Endothelial cell of umbilical vein (primary cell): ENCODE data around the gene OR6V1. TPM values are rescaled to one million over a fixed set of nuclear protein-coding genes. Genes with fewer than 3 reads are reported as not detected.

Experiments
- BruUV-seq: library from RNA; stranded (reverse); fragments of 400-500 nt; replicated peaks from 2 replicates; lab custom pipeline; 2021; lab: Mats Ljungman, UMichigan
- CTCF ChIA-PET: fragments of 300-600, 350-600 bp; sonication (Branson Sonifier 250); formaldehyde crosslinking; loops from one replicate; lab custom pipeline; 2021; ENCODE audit warnings: antibody characterized with exemption, inconsistent platforms; lab: Charles Lee
- POLR2A ChIA-PET: fragments of 300-600, 350-600 bp; sonication (Branson Sonifier 250); formaldehyde crosslinking; loops from one replicate; lab custom pipeline; 2021; ENCODE audit warnings: antibody characterized with exemption, inconsistent platforms; lab: Charles Lee
- DNase-seq: peaks from one replicate; pipeline ENCODE4 v3.0.0-alpha.2; 2011; ENCODE audit warnings: low read depth, low spot score
- FAIRE-seq: peaks from 2 replicates; lab custom pipeline; 2011; peaks lifted over from hg19 to GRCh38; lab: Jason Lieb, UNC
- H2AFZ ChIP-seq: 2 replicates; pipeline ENCODE4 v1.6.0; 2012; ENCODE audit warnings: low read depth, low read length, control low read depth, inconsistent platforms
- H3K27ac ChIP-seq: 2 replicates; pipeline ENCODE4 v1.5.1; 2011; ENCODE audit warnings: low read depth, mild to moderate bottlenecking, control low read depth, low read length, moderate library complexity; ENCODE audit not compliant: insufficient read depth
- H3K27me3 ChIP-seq, 2 experiments: 2 replicates each; pipeline versions ENCODE4 v1.6.0 to v1.6.1; 2011; ENCODE audit warnings: low read length in 2 of 2, mixed read lengths in 1 of 2; ENCODE audit not compliant: control insufficient read depth in 2 of 2, insufficient read depth in 2 of 2
- H3K36me3 ChIP-seq, 2 experiments: 2 replicates in 1 of 2; 3 replicates in 1 of 2; pipeline ENCODE4 v1.5.1; 2011; ENCODE audit warnings: low read length in 2 of 2, mild to moderate bottlenecking in 1 of 2, moderate library complexity in 1 of 2; ENCODE audit not compliant: control insufficient read depth in 2 of 2, insufficient read depth in 2 of 2; ENCODE audit errors: extremely low read depth in 1 of 2
- H3K4me1 ChIP-seq: 3 replicates; pipeline ENCODE4 v1.5.1; 2011; ENCODE audit warnings: mild to moderate bottlenecking, low read length; ENCODE audit not compliant: control insufficient read depth, insufficient read depth; ENCODE audit errors: extremely low read depth
- H3K4me2 ChIP-seq: 2 replicates; pipeline ENCODE4 v1.6.1; 2011; ENCODE audit warnings: low read length, control low read depth, mixed read lengths; ENCODE audit not compliant: insufficient read depth
- H3K4me3 ChIP-seq, 3 experiments: fragments of 200-600 bp in 1 of 3; sonication (generic), shearing (Covaris generic) in 1 of 3; replicated peaks in 1 of 3; 2 replicates each; pipeline ENCODE4 v1.5.1; 2011 to 2016; ENCODE audit warnings: control low read depth in 3 of 3, low read length in 3 of 3, mild to moderate bottlenecking in 2 of 3, inconsistent platforms in 1 of 3, low read depth in 1 of 3, moderate library complexity in 1 of 3; ENCODE audit not compliant: insufficient read depth in 1 of 3
- H3K79me2 ChIP-seq: 2 replicates; pipeline ENCODE4 v1.6.0; 2012; ENCODE audit warnings: low read length, inconsistent platforms; ENCODE audit not compliant: control insufficient read depth, insufficient read depth
- H3K9ac ChIP-seq: replicated peaks from 2 replicates; pipeline ENCODE3; 2011; ENCODE audit warnings: low read length, control low read depth; ENCODE audit not compliant: insufficient read depth; ENCODE audit errors: extremely low read depth
- H3K9me1 ChIP-seq: replicated peaks from 3 replicates; pipeline ENCODE4 v1.6.0; 2011; ENCODE audit warnings: mild to moderate bottlenecking, low read length; ENCODE audit not compliant: control insufficient read depth, insufficient read depth; ENCODE audit errors: extremely low read depth
- H3K9me3 ChIP-seq: replicated peaks from 2 replicates; pipeline ENCODE4 v1.5.1; 2012; ENCODE audit warnings: low read length, inconsistent platforms; ENCODE audit not compliant: control insufficient read depth, insufficient read depth
- H4K20me1 ChIP-seq: replicated peaks from 2 replicates; pipeline ENCODE3; 2011; ENCODE audit warnings: mild to moderate bottlenecking, low read length; ENCODE audit not compliant: control insufficient read depth, insufficient read depth; ENCODE audit errors: extremely low read depth
- EZH2 ChIP-seq: IDR thresholded peaks from 2 replicates; pipeline ENCODE4 v1.6.1; 2012; ENCODE audit warnings: borderline replicate concordance, low read depth, mild to moderate bottlenecking, moderate library complexity, low read length, inconsistent platforms; ENCODE audit not compliant: severe bottlenecking
- FOS ChIP-seq: IDR thresholded peaks from 2 replicates; pipeline ENCODE4 v1.6.1; 2011; ENCODE audit warnings: mild to moderate bottlenecking, low read length, moderate library complexity, borderline replicate concordance; ENCODE audit not compliant: insufficient read depth
- GATA2 ChIP-seq: IDR thresholded peaks from 2 replicates; pipeline ENCODE4 v1.7.0; 2011; ENCODE audit warnings: low read depth, mild to moderate bottlenecking, moderate library complexity, mixed read lengths, low read length; ENCODE audit not compliant: insufficient read length, insufficient read depth
- JUN ChIP-seq: IDR thresholded peaks from 2 replicates; pipeline ENCODE4 v1.6.1; 2011; ENCODE audit warnings: borderline replicate concordance, low read depth; ENCODE audit not compliant: insufficient read length, insufficient read depth
- MYC ChIP-seq: IDR thresholded peaks from one replicate; pipeline ENCODE4 v1.6.1; 2011; ENCODE audit warnings: mild to moderate bottlenecking, low read depth, low read length
- POLR2A ChIP-seq: IDR thresholded peaks from 2 replicates; pipeline ENCODE4 v1.6.1; 2012; ENCODE audit warnings: low read depth, mild to moderate bottlenecking, control low read depth, low read length
- POLR2AphosphoS5 ChIP-seq: IDR thresholded peaks from 2 replicates; pipeline ENCODE4 v1.6.1; 2012; ENCODE audit warnings: low read depth, mild to moderate bottlenecking, control low read depth, low read length, moderate library complexity; ENCODE audit not compliant: insufficient read depth
- dilution Hi-C: fragments of 300-500 bp; cut with MboI; formaldehyde crosslinking; loops from one replicate; pipeline ENCODE4 v1.15.0; 2019; ENCODE audit warnings: low sequenced_read_pairs; ENCODE audit not compliant: extremely low pct_ligation_motif_present
- intact Hi-C: fragments of 100-400 bp; cut with micrococcal nuclease; formaldehyde crosslinking; loops from one replicate; pipeline ENCODE4 v1.10.0; 2022
- polyA plus RNA-seq, 4 experiments: library from polyadenylated mRNA; depleted of rRNA in 3 of 4; stranded (reverse) in 3 of 4; unstranded in 1 of 4; fragments of >200 nt; gene quantifications; 2 replicates each; pipeline versions ENCODE4 v1.2.1 to v1.2.3, GENCODE V29; 2011 to 2012; ENCODE audit warnings: missing spikeins in 1 of 4
- total RNA-seq: library from RNA; stranded (reverse); gene quantifications from 2 replicates; pipeline ENCODE4 v1.2.3, GENCODE V29; 2021
- TF ChIP-seq, protein P1 (sequence below), 2 donors: IDR thresholded peaks; 1 replicate in 1 of 2; 2 replicates in 1 of 2; pipeline ENCODE4 v1.5.1; 2011; ENCODE audit warnings: low read length in 2 of 2, mild to moderate bottlenecking in 2 of 2, moderate library complexity in 2 of 2, control low read depth in 1 of 2, inconsistent platforms in 1 of 2, low read depth in 1 of 2; ENCODE audit not compliant: insufficient read depth in 1 of 2; ENCODE audit errors: extremely low read depth in 1 of 2
- TF ChIP-seq, protein P2 (sequence below): IDR thresholded peaks from 2 replicates; pipeline ENCODE4 v1.6.1; 2011; ENCODE audit not compliant: insufficient read depth, insufficient read length

OR6V1 gene
- total and polyA plus RNA-seq, 2 donors (not counting 3 experiments of a cell fraction or from before 2014, with no cell fraction given): not detected

DNA sequence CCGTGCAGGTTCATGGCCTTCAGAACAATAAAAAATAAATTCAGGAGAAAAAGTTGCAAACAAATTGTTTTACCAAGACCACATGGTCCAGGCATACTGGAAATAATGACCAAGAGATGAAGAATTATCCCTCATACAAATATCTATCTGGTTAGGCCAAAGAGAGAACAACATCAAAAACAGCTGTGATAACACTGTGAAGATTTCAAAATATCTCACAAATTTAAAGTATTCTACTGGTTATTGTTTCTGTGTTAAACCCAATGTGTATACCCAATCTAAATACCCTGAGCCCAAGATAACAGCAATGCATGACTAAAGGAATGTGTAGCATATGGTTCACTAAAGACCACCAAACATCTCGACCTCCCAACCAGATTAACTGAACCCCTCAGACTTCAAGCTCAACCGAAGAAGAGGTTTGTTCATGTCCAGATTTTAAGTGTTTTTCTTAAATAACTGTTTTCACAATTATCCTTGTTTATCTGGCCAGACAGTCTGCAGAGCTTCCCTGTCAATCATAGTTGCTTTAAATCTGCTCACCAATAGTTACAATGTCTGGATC is 36.1 kb upstream of the OR6V1 start:
- H3K4me1 ChIP-seq: peaks cover 27% of the 10 kb centered on the region
- DNase-seq (no peak), FAIRE-seq (no peak)
- H4K20me1 ChIP-seq: no peaks in the 10 kb centered on the region
- no peak overlapping the region for H3K4me2 ChIP-seq
- TF ChIP-seq MYC (no peak), POLR2A (no peak), POLR2AphosphoS5 (no peak), FOS (no peak), GATA2 (no peak), EZH2 (no peak), JUN (no peak)
- TF ChIP-seq, protein P1, sequence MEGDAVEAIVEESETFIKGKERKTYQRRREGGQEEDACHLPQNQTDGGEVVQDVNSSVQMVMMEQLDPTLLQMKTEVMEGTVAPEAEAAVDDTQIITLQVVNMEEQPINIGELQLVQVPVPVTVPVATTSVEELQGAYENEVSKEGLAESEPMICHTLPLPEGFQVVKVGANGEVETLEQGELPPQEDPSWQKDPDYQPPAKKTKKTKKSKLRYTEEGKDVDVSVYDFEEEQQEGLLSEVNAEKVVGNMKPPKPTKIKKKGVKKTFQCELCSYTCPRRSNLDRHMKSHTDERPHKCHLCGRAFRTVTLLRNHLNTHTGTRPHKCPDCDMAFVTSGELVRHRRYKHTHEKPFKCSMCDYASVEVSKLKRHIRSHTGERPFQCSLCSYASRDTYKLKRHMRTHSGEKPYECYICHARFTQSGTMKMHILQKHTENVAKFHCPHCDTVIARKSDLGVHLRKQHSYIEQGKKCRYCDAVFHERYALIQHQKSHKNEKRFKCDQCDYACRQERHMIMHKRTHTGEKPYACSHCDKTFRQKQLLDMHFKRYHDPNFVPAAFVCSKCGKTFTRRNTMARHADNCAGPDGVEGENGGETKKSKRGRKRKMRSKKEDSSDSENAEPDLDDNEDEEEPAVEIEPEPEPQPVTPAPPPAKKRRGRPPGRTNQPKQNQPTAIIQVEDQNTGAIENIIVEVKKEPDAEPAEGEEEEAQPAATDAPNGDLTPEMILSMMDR (IDR thresholded peaks at IDR 0.05; ENCODE audit: extremely low read depth in 1 of 2, insufficient read depth in 1 of 2, low read depth in 1 of 2, low read length in 2 of 2): no peak
- TF ChIP-seq, protein P2, sequence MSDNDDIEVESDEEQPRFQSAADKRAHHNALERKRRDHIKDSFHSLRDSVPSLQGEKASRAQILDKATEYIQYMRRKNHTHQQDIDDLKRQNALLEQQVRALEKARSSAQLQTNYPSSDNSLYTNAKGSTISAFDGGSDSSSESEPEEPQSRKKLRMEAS: no peak
- no peaks in the 10 kb centered on the region for H3K79me2 ChIP-seq
- H3K27me3 ChIP-seq: no peaks in the 10 kb centered on the region
- H3K9me1 ChIP-seq: no peaks in the 10 kb centered on the region
- no peak overlapping the region for H3K27ac ChIP-seq
- no peaks in the 10 kb centered on the region for H3K36me3 ChIP-seq
- POLR2A ChIA-PET: no interaction called here
- BruUV-seq: no TSS peak
- no peak overlapping the region for H3K9ac ChIP-seq
- dilution Hi-C loops: loop anchor here (25.0 kb wide), 1 partner anchor 196 kb away; the partner anchor contains the start of gene TAS2R40
- H2AFZ ChIP-seq: no peak overlapping the region
- no peak overlapping the region for H3K4me3 ChIP-seq
- H3K9me3 ChIP-seq: no peaks in the 10 kb centered on the region
- CTCF ChIA-PET: interaction anchor here (0.7 to 26.4 kb wide), 7 partner anchors 9 to 225 kb away, joined by 3 to 967 read pairs (median 4); partner anchors contain the start of gene TAS2R40
- intact Hi-C loops: loop anchor here (10.0 kb wide), 1 partner anchor 489 kb away; no protein-coding TSS in a partner anchor
